SK-N-MC (cell line): ENCODE data around the gene CLDND1.

Experiments
- DNase-seq: peaks from one replicate; pipeline ENCODE4 v3.0.0-alpha.2; 2011; ENCODE audit warnings: low read depth, low spot score
- H3K27ac ChIP-seq: fragments of 200-600 bp; sonication (generic); 2 replicates; pipeline ENCODE4 v1.5.1; 2016; ENCODE audit warnings: mixed run types
- H3K36me3 ChIP-seq: fragments of 200-600 bp; sonication (generic); 2 replicates; pipeline ENCODE4 v1.6.1; 2017; ENCODE audit warnings: antibody characterized with exemption, low read length, mixed read lengths; ENCODE audit not compliant: insufficient read depth
- H3K4me3 ChIP-seq: fragments of 200-600 bp; sonication (generic); 2 replicates; pipeline ENCODE4 v1.5.1; 2016
- H3K9ac ChIP-seq: fragments of 200-600 bp; sonication (generic); 2 replicates; pipeline ENCODE4 v1.8.0; 2017; ENCODE audit warnings: mixed run types, mixed read lengths; ENCODE audit not compliant: insufficient read length
- H3K9me3 ChIP-seq: fragments of 200-600 bp; sonication (generic); 2 replicates; pipeline ENCODE4 v1.6.1; 2017; ENCODE audit warnings: low read depth, mild to moderate bottlenecking, antibody characterized with exemption, low read length, moderate library complexity, mixed read lengths
- EZH2 ChIP-seq: fragments of 200-600 bp; sonication (generic); IDR thresholded peaks from one replicate; pipeline ENCODE4 v1.6.1; 2017; ENCODE audit warnings: antibody characterized with exemption
- FOXP2 ChIP-seq: optimal IDR thresholded peaks from 2 replicates; pipeline ENCODE3; 2011; ENCODE audit warnings: mild to moderate bottlenecking, moderate library complexity; ENCODE audit not compliant: insufficient read depth; ENCODE audit errors: extremely low read length, control extremely low read depth
- POLR2AphosphoS5 ChIP-seq: IDR thresholded peaks from 2 replicates; pipeline ENCODE4 v1.6.1; 2012; ENCODE audit warnings: mild to moderate bottlenecking, low read depth, low read length, borderline replicate concordance

The CLDND1 gene

DNA sequence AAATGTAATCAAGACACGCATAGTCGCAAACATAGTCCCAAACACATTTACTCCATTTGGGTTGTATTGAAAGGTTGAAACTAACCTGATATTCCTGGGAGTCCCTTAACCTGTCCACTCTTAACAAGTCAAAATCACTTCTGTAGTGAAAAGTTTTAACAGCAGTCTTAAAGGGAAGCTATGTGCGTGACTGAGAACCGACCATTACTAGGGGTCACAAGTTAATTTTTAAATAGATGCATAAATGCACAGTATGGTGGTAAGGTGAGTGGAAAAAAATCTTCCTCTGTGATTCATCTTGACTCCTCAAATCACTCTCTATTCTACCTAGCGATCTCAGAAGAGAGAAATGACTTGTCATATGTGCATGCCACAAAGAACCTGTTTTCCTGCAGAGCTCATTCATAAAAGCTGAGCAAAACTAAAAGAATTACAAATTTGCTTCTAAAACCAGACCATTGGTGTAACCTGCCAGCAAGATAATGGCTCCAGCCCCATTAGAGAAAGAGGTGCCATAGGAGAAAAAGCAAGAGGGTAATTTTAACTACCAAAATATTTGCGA, 13.8 kb upstream of the CLDND1 start:
- Histone ChIP-seq H3K4me3 (no peak overlapping the region), H3K9ac (no peak overlapping the region), H3K9me3 (no peaks in the 10 kb centered on the region), H3K36me3 (no peaks in the 10 kb centered on the region), H3K27ac (no peak overlapping the region)
- DNase-seq, result no peak
- no peak for TF ChIP-seq FOXP2
- no peak for TF ChIP-seq POLR2AphosphoS5

DNA sequence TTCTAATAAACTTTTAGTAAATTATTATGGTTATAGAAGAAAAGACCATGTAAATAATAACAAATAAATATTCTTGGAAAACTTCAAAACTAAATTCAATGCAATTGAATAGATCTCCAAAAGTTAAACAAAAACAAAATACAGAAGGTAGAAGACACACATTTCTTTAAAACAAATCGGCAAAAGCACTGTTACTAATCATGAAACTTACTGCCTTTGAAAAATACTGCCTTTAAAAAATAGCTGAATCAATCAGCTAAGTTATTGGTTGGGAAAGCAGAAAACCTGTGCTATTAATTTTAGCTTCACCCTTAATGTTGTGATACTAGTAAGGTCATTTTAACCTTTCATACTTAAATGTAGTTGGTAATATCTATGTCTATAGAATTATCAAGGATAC, 12.0 kb upstream of the CLDND1 start:
- no peaks in the 10 kb centered on the region for H3K9me3 ChIP-seq
- no peak overlapping the region for H3K9ac ChIP-seq
- no peak overlapping the region for H3K4me3 ChIP-seq
- no peaks in the 10 kb centered on the region for H3K36me3 ChIP-seq
- H3K27ac ChIP-seq, result no peak overlapping the region
- TF ChIP-seq POLR2AphosphoS5, result no peak
- no peak for TF ChIP-seq EZH2
- no peak for TF ChIP-seq FOXP2
- no peak for DNase-seq

DNA sequence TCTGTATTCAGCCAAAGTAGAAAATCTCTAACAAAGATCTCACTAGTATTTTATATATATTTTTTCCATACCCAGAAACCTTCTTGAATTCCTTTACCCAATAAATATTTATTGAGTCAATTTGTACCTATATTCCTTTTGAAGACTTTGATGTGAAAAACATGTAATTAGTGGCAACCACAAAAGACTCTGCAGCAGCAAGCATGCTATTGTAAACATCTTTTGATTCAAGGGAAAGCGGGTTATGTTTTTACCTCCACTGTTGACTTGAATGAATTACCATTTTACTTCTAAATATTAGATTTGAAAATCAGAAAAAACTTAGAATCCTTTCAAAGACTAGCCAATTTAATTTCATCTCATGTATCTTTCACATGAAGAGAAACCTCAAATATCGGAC, 11.5 kb upstream of the CLDND1 start:
- Histone ChIP-seq H3K9me3 (no peaks in the 10 kb centered on the region), H3K27ac (no peak overlapping the region), H3K36me3 (no peaks in the 10 kb centered on the region), H3K4me3 (no peak overlapping the region), H3K9ac (no peak overlapping the region)
- no peak for TF ChIP-seq POLR2AphosphoS5
- TF ChIP-seq FOXP2, result no peak
- TF ChIP-seq EZH2, result no peak
- no peak for DNase-seq

DNA sequence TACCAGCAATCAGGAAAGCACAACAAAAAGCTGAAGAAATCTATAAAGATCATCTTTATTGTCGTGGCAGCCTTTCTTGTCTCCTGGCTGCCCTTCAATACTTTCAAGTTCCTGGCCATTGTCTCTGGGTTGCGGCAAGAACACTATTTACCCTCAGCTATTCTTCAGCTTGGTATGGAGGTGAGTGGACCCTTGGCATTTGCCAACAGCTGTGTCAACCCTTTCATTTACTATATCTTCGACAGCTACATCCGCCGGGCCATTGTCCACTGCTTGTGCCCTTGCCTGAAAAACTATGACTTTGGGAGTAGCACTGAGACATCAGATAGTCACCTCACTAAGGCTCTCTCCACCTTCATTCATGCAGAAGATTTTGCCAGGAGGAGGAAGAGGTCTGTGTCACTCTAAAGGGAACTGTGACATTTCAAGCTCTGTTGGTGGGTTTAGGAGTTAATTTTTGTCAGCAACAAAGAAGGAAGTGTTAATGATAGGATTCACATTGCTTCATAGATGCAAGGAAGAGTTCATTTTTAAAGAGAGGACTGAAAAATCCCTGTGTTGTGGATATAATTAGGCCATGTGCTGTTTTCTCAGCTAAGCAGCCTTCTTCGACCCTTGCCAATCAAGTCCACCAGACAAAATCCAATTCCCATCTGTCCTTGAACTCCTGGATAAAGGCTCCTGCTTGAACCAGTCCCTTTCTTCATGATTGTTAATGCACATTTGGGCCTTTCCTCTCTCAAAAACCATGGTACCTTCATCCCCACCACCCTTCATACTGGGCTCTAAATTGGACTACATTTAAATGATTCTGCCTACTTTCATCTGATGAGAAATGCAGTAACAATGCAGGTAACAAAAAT, 10.2 kb upstream of the CLDND1 start:
- Histone ChIP-seq H3K9me3 (no peaks in the 10 kb centered on the region), H3K36me3 (no peaks in the 10 kb centered on the region), H3K27ac (no peak overlapping the region), H3K4me3 (no peak overlapping the region), H3K9ac (no peak overlapping the region)
- TF ChIP-seq POLR2AphosphoS5 (no peak), FOXP2 (no peak), EZH2 (no peak)
- DNase-seq, result no peak

DNA sequence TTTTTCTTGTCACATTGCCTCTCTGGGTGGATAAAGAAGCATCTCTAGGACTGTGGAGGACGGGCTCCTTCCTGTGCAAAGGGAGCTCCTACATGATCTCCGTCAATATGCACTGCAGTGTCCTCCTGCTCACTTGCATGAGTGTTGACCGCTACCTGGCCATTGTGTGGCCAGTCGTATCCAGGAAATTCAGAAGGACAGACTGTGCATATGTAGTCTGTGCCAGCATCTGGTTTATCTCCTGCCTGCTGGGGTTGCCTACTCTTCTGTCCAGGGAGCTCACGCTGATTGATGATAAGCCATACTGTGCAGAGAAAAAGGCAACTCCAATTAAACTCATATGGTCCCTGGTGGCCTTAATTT, 9.6 kb upstream of the CLDND1 start:
- no peak for DNase-seq
- no peak overlapping the region for H3K4me3 ChIP-seq
- no peak overlapping the region for H3K9ac ChIP-seq
- H3K36me3 ChIP-seq, result no peaks in the 10 kb centered on the region
- no peak overlapping the region for H3K27ac ChIP-seq
- no peaks in the 10 kb centered on the region for H3K9me3 ChIP-seq
- TF ChIP-seq EZH2 (no peak), FOXP2 (no peak), POLR2AphosphoS5 (no peak)

DNA sequence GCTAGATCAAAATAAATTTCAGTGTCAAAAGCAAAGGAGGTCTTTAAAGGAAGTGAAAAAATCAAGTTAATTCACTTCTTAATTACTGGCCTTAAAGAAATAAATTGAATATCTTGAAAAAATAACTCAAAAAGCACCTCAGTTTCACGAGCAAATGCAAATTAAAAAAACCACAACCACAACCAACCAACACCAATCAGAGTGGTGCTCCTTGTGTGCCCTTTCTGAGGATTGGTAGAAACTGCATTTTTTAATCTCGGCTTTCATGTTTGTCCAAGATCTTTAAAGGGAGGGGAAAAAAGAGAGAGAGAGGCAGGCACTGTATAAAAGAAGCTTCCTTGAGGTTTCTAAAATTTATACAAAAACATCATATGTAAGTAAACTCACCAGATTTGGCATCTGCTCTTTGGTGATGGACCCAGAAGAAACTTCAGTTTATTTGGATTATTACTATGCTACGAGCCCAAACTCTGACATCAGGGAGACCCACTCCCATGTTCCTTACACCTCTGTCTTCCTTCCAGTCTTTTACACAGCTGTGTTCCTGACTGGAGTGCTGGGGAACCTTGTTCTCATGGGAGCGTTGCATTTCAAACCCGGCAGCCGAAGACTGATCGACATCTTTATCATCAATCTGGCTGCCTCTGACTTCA, 9.0 kb upstream of the CLDND1 start, which contains the start of gene GPR15:
TSS of gene GPR15 (plus strand) at position 357 of the 653 bp plus-strand sequence. CDS start at position 413, 56 bp downstream.
- no peak for TF ChIP-seq POLR2AphosphoS5
- no peak for TF ChIP-seq EZH2
- TF ChIP-seq FOXP2, result no peak
- Histone ChIP-seq H3K4me3 (no peak within 1 kb of the TSS), H3K27ac (no peak within 1 kb of the TSS), H3K36me3 (no peaks in the 10 kb centered on the region), H3K9ac (no peak within 1 kb of the TSS), H3K9me3 (no peaks in the 10 kb centered on the region)
- no peak for DNase-seq

DNA sequence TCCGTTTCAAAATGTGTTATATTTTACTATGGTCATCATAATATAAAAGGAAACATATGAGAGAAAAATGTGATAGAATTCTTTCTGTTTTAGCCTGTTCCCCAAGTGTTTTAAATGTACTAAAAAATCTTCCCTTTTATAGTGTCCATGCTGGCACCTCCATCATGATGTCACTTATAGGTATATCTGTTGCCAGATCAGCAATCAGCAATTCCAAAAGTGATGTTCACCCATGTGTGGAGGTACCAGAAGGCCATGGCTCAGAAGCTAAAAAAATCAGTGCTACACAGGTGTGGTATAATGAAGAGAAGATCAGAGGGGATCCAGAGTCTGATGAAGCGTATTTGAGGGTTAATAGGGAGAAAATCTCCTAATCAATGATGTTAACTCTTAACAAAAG, 8.0 kb upstream of the CLDND1 start:
- no peak for DNase-seq
- Histone ChIP-seq H3K4me3 (no peak overlapping the region), H3K27ac (no peak overlapping the region), H3K36me3 (no peaks in the 10 kb centered on the region), H3K9me3 (no peaks in the 10 kb centered on the region), H3K9ac (no peak overlapping the region)
- TF ChIP-seq FOXP2 (no peak), EZH2 (no peak), POLR2AphosphoS5 (no peak)

DNA sequence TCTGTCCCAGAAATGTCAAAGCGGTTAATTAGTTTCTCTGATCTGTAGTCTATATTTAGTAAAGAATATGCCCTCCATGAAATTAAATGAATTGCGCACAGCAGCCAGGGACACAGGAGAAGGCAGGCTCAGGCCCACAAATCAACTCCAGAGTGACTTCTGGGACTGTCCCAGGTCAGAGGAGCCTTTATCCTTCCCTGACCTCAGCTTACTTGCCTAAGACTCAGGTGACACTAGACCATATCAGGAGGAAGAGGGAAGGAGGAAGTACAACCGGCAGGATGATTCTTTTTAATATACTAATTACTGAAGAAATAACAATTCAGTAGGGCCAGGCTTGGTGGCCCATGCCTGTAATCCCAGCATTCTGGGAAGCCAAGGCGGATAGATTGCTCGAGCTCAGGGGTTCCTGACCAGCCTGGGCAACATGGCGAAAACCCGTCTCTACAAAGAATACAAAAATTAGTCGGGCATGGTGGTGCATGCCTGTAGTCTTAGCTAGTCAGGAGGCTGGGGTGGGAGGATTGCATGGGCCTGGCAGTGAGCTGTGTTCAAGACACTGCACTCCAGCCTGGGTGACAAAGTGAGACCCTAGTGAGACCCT, 7.3 kb upstream of the CLDND1 start:
- TF ChIP-seq POLR2AphosphoS5, result no peak
- no peak for TF ChIP-seq EZH2
- no peak for TF ChIP-seq FOXP2
- H3K4me3 ChIP-seq, result no peak overlapping the region

More for the DNA sequence above, 7.3 kb upstream of the CLDND1 start:
- no peak for DNase-seq
- no peak overlapping the region for H3K27ac ChIP-seq
- no peaks in the 10 kb centered on the region for H3K36me3 ChIP-seq
- H3K9ac ChIP-seq, result no peak overlapping the region
- no peaks in the 10 kb centered on the region for H3K9me3 ChIP-seq
